ENCODE data around the gene RGS11. TPM values are rescaled to one million over a fixed set of nuclear protein-coding genes. Genes with fewer than 3 reads are reported as not detected.

Gene RGS11
- total RNA-seq, 1 experiment from 2014 or later = 2.9 TPM

GRCh38 chr16:286491-287297 lies 10.9 kb upstream of the RGS11 start:
- Histone ChIP-seq H2BK12ac (ENCODE audit: insufficient read length, low read depth, low read length) (no peak overlapping the region), H3K18ac (ENCODE audit: insufficient read length, low read depth, low read length) (no peak overlapping the region), H3K4ac (ENCODE audit: low read depth, low read length) (no peak overlapping the region), H3K4me1 (ENCODE audit: insufficient read depth, low read length) (no peaks in the 10 kb centered on the region), H3K56ac (ENCODE audit: insufficient read length, low read depth, low read length) (no peak overlapping the region), H4K91ac (ENCODE audit: insufficient read length, low read depth, low read length) (no peak overlapping the region), H2BK15ac (ENCODE audit: low read depth, low read length) (no peak overlapping the region), H3K9me3 (ENCODE audit: control insufficient read depth, low read depth, low read length) (no peaks in the 10 kb centered on the region), H3T11ph (ENCODE audit: low read length) (no peak overlapping the region), H2AK5ac (ENCODE audit: insufficient read length, low read length) (no peak overlapping the region), H4K8ac (replicated peaks; ENCODE audit: insufficient read length, low read depth, low read length) (no peak overlapping the region), H3K27me3 (ENCODE audit: insufficient read depth, low read length) (no peaks in the 10 kb centered on the region), H2AFZ (ENCODE audit: low read length) (no peak overlapping the region), H3K79me1 (ENCODE audit: insufficient read depth, low read depth, low read length, poor library complexity, severe bottlenecking) (no peaks in the 10 kb centered on the region), H4K20me1 (ENCODE audit: control insufficient read depth, insufficient read depth, insufficient read length) (no peaks in the 10 kb centered on the region), H3K9ac (ENCODE audit: extremely low read depth, insufficient read length, low read length) (no peak overlapping the region), H3K27ac (ENCODE audit: insufficient read length, low read depth, low read length) (no peak overlapping the region), H3K79me2 (ENCODE audit: insufficient read depth, low read length) (no peaks in the 10 kb centered on the region), H3K23me2 (ENCODE audit: insufficient read length, low read depth, low read length, poor library complexity, severe bottlenecking) (no peaks in the 10 kb centered on the region), H2BK120ac (ENCODE audit: low read depth, low read length, poor library complexity, severe bottlenecking) (no peak overlapping the region), H3K23ac (ENCODE audit: insufficient read length, low read depth, low read length) (no peak overlapping the region), H2BK5ac (ENCODE audit: insufficient read length, low read length) (no peak overlapping the region), H2BK20ac (ENCODE audit: low read depth, low read length, poor library complexity, severe bottlenecking) (no peak overlapping the region), H3K4me2 (ENCODE audit: insufficient read depth, insufficient read length, low read length) (no peak overlapping the region), H4K5ac (ENCODE audit: insufficient read length, low read depth, low read length) (no peak overlapping the region), H3K14ac (ENCODE audit: insufficient read depth, low read length) (no peak overlapping the region; the same call in 1 of the 2 replicates)
- Mint-ChIP-seq H3K36me3 (ENCODE audit: insufficient read depth in 1 of 3, low read depth in 3 of 3) (peaks cover 18 to 37% (median 35%) of the 10 kb centered on the region in 3 experiments), H3K4me3 (no peak overlapping the region), H3K27ac (peak overlapping the region in 1 of 3 experiments; percentile 76; a peak in 1 of 7 replicates), H3K27me3 (ENCODE audit: low read depth) (peaks cover 10% of the 10 kb centered on the region), H3K9me3 (peaks cover 8 to 12% of the 10 kb centered on the region in 2 experiments), H3K4me1 (no peaks in the 10 kb centered on the region)
- WGBS (ENCODE audit: extremely low coverage, insufficient read length, low lambda C conversion rate) = no CpG with 5 or more reads among the region's 22 CpGs
- TF ChIP-seq, protein P1, sequence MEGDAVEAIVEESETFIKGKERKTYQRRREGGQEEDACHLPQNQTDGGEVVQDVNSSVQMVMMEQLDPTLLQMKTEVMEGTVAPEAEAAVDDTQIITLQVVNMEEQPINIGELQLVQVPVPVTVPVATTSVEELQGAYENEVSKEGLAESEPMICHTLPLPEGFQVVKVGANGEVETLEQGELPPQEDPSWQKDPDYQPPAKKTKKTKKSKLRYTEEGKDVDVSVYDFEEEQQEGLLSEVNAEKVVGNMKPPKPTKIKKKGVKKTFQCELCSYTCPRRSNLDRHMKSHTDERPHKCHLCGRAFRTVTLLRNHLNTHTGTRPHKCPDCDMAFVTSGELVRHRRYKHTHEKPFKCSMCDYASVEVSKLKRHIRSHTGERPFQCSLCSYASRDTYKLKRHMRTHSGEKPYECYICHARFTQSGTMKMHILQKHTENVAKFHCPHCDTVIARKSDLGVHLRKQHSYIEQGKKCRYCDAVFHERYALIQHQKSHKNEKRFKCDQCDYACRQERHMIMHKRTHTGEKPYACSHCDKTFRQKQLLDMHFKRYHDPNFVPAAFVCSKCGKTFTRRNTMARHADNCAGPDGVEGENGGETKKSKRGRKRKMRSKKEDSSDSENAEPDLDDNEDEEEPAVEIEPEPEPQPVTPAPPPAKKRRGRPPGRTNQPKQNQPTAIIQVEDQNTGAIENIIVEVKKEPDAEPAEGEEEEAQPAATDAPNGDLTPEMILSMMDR (conservative IDR thresholded peaks at IDR 0.05) = no peak
- DNase-seq = no peak
